ENCODE measurements around the gene CPXM2.

CPXM2 gene

DNA sequence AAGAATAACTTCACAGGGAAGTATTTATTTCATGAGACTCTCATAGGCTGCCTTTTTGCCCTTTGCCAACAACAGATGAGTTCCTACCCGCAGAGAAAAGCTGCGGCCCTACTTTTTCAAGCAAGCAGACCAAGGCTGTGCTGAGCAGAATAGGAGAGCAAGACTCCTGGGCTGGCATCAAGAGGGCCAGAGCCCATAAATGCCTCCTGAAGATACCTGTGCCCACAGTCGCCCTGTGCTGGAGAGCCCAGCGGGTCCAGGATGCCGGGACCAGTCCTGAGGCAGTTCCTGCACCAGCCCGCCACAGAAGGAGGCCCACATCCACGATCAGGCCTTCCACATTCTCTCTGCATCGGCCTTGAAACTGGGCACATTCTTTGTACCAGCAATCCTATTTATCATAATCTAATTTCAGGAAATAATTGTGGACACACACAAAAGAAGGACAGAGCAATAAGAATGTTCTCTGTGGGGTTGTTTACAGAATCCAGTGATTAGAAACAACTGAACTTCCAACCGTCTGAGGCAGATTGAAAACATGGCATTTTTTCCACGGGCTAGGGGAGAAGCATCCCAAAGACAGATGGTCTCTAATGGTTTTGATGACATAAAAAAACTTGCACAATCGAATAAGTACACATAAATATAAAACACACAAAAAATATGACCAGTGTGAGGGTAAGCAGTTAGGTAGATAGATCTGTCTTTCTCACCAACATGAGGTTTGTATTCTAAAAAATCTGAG is 95.6 kb downstream of the CPXM2 start:
- DNase-seq: no peak

DNA sequence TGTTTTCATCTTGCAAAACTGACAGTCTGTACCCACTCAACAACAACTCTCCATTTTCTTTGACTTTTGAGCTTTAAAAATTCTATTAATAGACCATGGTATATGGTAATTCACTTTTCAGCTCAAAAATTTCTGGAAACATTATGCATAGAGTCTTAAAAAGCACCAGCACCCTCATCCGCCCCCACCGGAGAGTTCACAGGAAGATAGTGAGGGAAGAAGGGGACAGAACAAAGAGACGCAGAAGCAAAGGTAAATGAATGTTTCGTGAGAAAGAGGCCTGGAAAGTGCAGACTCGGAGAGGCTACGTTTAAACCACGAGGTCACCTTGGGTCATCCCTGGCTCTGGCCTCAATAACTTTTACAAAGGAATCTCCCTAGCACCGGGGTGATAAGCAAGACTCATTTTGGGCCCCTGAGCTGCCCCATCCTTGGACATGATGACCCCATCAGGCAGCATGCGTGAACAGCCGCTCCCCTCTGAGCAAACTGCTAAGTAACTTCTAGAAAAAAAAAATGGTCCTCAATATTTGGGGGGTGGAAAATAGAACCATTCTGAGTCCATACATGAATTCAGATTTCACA is 96.3 kb downstream of the CPXM2 start:
- no peak for DNase-seq

DNA sequence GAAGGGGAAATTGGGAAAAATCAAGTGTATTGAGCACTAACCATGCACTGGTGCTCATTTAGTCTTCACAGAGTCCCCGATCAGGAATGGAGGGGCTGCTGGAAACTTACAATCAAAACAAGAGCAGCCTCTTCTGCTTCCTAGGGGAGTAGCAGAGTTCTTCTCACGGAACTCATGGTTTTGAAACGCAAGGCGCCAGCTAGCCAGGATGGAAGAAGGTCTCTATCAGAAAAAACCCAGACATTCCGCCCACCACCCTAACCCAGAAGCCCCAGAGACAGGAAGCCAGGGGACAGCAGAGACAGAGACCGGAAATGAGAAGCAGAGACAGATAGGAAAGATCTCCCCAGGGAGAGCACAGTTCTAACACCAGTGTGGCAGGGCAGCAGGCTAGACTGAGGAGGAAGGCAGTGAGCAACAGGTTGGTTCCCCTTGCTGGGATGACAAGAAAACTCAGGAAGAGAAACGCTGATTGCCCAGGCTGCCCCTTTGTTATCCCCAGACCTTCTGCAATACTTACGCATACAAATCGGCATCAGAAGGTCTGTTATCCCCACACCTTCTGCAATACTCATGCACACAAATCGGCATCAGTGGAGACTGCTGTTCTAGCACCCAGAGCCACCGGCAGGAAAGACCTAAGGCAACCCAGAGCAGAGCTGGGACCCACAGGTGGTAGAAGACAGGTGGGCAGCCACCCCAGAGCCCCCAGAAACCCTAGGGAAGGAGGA is 99.2 kb downstream of the CPXM2 start:
- no peak for DNase-seq

DNA sequence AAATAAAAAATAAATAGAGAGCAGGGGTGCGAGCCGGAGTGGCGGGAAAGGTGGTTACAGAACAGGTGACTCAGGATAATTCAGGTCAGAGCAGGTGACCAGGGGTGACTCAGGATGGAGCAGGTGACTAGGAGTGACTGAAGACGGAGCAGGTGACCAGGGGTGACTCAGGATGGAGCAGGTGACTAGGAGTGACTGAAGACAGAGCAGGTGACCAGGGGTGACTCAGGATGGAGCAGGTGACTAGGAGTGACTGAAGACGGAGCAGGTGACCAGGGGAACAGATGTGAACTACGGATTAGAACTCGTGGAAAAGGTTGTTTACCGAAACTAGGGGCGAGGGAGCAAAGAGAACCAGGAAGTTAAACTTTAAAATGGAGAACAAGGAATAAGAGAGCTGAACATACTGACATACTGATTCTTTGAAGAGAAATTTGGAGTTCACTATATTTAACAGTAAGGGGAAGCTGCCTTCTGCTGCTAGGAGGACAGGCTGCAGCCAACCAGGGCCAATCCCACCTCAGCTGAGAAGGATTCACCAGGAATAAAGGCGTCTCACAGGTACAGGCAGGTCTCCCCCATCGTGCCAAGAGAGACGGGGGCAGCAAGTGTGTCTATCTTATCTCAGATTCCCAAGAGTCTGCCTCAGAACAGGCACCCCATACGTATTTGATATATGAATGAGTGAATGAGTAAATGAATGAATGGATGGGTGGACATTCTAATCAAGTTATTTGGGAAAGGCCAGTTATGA is 101.3 kb downstream of the CPXM2 start:
- no peak for DNase-seq

DNA sequence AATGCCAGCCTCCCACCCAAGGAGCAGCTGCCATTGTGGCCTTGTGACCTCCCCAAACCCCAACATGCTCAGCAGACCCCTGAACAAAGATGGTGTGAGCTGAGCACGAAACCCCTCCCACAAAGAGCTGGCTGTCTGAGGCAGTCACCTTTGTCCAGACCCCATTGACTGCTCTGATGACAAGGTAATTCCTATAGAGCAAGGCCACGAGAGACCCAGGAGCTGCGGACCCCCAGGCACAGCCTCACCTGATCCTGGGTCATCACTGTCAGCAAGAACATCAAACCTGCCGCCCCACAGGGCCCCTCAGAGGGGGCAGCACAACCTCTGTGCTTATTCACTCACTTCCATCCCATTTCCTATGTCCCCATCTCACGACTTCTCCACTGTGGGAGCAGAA is 102.6 kb downstream of the CPXM2 start:
- no peak for DNase-seq

DNA sequence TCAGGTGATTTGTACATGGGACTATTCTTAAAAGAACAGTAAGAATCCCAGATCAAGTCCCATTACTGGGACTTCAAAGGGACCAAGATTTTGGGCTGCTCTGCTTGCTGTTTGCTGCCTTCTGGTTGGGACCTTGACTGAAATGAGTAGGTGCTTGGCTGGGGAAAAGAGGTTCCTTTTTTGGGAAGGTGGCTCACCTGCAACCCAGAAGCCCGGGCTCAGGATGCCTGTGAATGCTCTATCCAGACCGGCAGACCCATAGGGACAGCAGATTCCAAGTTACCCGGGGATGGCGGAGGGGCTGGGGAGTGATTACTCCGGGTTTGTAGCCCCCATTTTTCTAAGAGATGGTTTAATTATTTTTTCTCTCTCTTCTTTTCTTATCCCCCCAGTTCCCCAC is 104.0 kb downstream of the CPXM2 start:
- DNase-seq: no peak

DNA sequence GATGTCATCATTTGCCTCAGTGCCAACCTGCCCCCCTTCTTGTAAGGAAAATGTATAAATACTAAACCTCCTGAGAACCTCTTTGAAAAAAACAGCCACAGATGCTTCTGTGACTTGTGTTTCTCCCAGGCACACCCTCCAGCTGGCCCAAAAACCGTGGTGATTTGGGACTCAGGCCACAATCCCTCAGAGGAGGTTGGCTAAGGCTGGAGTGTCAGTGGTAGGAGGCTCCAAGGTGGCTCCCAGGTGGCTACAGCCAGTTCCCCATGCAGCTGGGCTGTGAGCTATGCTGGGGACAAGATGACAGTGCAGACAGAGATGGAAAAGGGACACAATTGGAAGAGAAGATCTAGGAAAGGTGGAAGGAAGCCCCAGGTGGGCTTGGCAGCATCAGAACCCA is 104.7 kb downstream of the CPXM2 start:
- DNase-seq: no peak

DNA sequence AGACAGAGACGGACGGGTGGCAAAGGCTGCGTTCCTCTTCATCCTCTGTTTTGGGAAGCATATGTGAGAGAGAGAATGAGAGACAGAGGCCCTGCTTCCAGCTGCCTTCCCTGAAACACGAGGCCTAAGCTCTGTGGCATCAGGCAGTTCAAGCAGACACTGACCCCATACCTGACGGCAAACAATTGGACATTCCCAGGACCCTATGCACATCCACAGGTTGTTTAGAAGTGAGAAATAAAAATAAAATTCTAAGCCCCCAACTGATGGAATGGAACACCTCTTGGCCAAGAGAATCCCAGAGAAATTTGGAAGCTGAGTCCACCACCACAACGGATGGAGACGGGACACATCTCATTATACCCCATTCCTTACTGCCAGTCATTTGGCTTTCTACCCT is 105.3 kb downstream of the CPXM2 start:
- no peak for DNase-seq

DNA sequence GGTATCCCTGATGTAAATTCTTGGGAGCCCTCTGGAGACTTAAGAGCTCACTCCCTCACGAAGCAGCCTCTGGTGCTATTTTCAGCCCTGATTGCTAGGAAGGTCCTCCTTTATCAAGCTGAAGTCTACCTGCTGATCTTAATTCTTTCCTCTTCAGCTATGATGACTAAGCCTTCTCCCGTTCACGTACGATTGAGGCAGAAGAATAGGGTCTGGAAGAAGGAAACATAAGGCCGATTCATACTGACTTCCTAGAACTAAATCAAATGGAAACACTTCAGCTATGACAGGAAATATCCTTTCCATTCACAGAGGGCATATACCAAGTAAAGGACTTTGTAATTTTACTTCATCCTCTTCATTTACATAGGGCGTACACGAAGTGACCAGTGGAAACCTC is 107.0 kb downstream of the CPXM2 start:
- no peak for DNase-seq

DNA sequence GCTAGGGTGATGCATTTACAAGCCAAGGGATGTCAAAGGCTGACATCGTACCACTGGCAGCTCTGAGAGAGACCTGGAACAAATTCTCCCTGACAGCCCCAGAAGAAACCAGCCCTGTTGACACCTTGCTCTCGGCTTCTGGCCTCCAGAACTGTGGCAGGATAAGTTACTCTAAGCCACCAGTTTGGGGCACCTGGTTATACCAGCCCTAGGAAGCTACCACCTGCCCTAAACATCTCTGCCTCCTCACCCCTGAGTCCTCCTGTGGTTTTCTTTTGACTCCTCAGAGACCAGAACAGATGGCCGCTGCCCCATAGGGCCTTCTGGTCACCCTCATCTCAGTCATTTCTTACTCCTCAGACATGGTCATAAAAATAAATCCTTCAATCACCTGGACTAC is 107.4 kb downstream of the CPXM2 start:
- no peak for DNase-seq

DNA sequence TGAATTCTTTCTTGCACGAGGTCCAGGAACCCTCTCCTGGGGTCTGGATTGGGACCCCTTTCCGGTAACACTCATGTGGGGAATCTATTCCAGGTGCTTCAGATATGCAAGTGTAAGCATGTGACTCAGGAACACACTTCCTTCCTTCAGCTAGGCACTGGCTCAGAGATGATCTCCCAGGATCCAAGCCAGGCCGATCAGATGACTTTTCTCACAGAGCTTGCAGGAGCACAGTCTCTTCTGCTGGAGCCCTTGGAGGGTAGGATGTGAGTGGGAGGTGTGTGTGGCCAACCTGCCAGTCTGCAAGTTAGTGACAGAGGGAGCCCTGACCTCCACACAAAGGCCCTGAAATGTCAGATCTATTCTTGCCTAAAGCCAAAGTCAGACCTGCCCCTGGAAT is 108.3 kb downstream of the CPXM2 start:
- DNase-seq: no peak

DNA sequence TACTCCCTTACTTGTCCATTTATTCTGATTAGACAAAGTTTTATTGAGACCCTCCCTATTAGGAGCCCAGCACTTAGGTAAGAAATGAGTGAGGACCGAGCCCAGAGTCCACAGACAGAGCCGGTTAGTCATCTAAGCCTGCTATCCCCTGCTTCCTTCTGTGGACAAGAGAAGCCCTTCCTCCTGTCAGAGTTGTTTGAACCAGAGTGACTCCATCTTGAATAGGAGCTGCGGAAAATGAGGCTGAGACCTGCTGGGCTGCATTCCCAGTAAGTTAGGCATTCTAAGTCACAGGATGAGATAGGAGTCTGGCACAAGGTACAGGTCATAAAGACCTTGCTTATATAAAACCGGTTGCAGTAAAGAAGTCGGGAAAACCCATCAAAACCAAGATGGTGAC is 109.1 kb downstream of the CPXM2 start:
- DNase-seq: no peak

DNA sequence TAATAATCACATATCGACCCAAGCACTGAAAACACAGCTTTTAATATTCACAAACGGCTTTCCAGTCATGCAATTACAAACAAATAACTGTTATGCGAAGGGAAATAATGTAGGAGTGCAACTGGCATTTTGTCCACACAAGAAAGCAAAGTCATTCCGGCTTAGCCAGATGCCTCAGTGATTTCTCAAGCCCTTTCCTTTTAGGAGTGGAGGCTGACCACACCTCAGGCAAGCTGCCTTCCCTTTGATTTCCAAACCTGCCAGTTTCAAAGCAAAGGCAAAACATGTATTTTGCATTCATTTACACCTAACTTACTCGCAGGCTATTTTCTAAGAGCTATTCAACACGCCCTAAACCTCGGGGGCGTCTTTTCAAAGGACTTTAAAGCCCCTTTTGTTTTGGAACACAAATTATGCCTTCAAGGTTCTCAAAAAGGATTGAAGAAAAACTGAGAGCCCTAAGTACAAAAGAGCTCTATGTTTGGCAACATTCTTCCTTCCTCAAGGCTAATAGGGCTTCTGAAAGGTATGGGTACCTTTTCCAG is 109.6 kb downstream of the CPXM2 start:
- no peak for DNase-seq

DNA sequence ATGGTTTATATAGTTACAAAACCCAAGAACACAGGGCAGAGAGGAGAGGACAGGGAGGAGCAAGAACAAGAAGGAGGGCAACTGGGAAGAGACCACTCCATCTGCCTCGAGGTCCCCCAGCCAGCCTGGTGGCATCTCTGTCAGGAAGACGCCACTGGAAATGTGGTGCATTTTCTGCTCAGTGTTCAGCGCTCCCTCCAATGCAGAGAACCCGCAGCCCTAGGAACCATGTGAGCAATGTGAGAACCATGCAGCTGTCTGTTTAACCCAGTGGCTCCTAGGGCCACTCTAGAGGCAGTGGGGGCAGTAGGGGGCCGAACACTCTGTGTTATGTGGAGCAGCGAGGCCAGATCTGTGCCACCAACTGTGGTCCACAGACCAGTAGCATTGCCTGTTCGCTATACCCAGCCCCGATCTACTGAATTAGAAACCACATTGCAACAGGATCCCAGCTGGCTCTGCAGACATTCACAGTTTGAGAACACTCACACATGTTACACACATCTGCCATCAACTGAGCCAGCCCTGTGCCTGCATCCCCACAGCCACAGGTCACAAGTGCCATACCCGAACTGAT is 110.2 kb downstream of the CPXM2 start:
- DNase-seq: no peak

DNA sequence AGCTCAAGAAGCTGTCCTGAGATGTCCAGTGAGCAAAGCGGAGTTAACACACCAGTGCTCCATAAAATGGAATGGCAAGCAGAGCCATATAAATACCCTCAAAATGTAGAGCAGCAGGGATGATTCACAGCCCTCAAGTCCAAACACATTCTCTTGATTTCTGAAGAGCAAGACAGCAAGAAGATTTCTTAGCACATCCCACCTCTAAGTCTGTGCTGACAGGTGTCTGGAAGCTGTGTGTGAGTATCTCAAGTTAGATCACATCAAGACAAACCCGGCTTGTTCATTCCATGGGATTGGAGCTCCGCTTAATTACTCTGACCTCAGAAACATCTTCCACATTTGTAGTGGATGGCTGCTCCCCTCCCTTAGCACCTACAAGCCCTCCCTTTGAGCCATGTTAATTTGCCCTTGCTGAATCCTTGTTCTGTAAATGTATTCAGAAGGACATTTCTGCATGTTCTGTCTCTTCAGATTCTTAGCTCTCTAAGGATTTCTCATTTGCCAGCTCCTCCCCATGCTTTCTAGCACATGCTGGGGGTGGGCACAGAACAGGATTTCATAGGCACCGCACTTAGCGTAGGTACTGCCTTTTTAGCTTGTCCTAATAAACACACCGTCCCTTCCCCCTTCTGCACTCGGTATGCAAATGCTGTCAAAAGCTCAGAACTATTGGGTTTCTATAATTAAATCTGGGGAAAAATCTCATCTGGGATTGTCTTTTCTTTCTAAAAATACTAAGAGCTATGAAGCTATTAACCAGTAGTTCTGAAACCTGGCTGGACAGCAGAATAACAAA is 112.7 kb downstream of the CPXM2 start:
- no peak for DNase-seq

DNA sequence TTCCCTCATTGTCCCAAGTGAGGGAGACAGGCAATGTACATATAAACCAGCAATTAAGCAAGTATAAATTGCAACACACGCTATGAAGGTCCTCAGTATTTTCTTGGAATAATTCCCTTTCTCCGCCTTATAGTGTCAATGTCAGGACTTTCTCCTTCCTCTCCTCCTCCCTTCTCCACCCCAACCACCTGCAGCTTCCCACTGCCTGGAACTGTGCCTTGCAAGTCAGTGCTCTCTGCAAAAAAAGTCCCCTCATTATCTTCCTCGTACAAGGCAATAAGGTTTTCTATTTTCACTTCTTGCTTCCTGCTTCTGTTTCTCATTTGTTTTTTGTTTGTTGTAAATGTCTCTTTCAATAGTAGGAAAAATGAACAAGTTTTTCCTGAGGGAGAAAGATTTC is 113.7 kb downstream of the CPXM2 start:
- no peak for DNase-seq

DNA sequence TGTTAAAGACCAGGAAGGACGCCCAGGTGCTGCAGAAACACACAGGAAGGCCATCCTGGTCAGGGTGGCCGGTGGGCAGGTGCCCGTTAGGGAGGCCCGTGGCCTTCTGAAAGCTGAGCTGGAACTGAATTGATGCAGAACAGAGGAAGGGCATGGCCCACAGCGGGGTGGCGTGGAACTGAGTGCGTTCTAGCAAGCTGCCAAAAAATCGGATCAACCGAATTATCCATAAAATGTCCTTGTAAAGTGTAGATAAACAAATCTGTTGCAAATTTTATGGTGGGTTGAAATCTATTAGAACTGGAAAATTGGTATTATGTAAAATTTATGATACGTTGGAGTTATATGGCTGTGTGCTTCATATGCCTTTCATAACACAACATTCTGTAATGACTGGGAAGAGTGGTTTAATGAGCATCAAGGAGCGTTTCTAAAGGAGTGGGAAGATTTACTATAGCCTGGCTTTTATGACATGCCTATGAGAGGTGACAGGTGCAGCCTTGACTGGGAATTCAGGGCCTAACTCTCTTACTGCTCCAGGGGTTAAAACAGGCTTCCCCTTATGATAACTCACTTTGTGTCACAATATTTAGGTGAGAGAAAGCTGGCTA is 117.4 kb downstream of the CPXM2 start:
- no peak for DNase-seq

DNA sequence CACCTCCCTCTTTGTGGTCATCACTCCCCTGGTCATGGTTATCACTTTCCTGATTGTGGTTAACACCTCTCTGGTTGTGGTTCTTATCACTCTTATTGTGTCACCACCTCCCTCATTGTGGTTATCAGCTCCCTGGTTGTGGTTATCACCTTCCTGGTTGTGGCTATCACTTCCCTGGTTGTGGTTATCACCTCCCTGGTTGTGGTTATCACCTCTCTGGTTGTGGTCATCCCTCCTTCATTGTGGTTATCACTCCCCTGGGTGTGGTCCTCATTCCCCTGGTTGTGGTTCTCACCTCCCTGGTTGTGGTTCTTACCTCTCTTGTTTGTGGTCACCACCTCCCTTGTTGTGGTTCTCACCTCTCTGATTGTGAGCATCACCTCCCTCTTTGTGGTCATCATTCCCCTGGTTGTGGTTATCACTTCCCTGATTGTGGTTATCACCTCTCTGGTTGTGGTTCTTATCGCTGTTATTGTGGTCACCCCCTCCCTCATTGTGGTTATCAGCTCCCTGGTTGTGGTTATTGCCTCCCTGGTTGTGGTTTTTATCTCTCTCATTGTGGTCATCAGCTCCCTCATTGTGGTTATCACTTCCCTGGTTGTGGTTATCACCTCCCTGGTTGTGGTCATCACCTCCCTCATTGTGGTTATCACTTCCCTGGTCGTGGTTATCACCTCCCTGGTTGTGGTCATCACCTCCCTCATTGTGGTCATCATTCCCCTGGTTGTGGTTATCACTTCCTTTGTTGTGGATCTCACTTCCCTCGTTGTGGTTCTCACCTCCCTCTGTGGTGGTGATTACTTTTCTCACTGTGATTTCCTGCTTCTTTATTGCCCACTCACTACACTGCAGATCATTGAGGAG is 118.7 kb downstream of the CPXM2 start:
- no peak for DNase-seq

DNA sequence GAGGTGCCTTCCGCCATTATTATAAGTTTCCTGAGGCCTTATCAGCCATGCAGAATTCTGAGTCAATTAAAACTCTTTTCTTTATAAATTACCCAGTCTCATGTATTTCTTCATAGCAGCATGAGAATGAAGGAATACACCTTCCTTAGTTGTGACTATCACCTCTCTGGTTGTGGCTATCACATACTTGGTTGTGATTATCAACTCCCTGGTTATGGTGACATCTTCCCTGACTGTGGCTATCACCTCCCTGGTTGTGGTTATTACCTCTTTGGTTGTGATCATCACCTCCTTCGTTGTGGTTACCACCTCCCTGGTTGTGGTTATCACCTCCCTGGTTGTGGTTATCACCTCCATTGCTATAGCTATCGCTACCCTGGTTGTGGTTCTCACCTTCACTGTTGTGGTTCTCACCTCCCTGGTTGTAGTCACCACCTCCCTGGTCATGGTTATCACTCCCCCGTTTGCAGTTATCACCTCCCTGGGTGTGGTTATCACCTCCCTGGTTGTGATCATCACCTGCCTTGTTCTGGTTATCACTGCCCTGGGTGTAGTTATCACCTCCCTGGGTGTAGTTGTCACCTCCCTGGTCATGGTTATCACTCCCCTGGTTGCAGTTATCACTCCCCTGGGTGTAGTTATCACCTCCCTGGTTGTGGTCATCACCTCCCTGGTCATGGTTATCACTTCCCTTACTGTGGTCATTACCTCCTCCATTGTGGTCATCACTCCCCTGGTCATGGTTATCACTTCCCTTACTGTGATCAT is 119.5 kb downstream of the CPXM2 start:
- no peak for DNase-seq

DNA sequence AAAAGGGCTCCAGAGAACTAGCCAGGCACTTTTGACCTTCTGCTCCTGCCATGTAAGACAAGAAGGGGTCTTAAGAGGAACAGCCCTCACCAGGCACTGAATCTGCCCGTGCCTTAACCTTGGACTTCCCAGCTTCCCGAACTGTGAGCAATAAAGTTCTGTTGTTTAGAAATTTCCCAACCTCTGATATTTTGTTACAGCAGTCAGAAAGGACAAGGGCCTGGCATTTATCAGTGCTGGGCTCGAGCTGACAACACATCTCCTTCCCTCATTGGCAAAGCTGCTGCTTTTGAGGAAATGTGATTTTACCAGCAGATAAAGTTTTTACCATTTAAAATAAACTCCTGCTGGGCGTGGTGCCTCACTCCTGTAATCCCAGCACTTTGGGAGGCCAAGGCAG is 122.0 kb downstream of the CPXM2 start:
- DNase-seq: no peak

Measured in RPMI8226 (cell line).